HL-60 (cell line): Measurements from ENCODE around the gene COL13A1.

Experiments used
- POLR2AphosphoS5 ChIP-seq: IDR thresholded peaks from 2 replicates; pipeline ENCODE4 v1.6.1; 2012; ENCODE audit warnings: low read depth
- TF ChIP-seq, protein P1 (sequence below): IDR thresholded peaks from one replicate; pipeline ENCODE4 v1.5.1; 2011; ENCODE audit warnings: low read length, control low read depth, inconsistent platforms; ENCODE audit not compliant: insufficient read depth

DNA sequence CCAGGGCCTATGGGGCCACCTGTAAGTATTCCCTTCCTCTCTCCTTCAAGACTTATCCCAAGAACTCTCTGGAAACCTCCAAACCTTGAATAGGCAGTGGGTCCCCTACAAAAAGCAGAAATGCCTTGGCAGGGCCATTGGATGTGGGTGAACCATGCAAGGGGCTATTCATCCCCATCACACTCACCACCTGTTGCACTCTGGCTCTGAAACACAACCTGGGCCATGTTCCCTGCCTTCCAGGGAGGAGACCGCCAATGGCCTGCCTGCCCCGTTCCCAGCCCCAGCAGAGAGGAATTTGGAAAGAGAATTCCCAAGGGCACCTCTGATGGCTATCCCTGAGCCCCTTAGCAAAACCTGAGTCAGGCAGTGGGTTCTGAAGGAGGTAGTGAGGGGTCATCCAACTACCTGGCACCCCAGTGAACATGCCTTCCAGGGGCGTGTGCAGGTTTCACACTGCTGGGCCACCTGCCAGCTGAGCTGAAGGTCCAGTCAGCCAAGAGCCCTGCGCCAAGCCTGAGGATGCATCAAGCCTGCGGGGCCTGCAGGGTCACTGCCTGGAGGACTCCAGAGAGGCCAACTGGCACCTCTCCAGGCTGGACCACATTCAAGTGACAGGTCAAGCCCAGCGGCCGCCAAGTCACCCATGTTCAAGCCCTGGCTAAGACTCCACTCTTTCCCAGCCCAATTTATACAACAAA lies 101.3 kb downstream of the COL13A1 start:
- TF ChIP-seq POLR2AphosphoS5, result no peak
- TF ChIP-seq, protein P1, sequence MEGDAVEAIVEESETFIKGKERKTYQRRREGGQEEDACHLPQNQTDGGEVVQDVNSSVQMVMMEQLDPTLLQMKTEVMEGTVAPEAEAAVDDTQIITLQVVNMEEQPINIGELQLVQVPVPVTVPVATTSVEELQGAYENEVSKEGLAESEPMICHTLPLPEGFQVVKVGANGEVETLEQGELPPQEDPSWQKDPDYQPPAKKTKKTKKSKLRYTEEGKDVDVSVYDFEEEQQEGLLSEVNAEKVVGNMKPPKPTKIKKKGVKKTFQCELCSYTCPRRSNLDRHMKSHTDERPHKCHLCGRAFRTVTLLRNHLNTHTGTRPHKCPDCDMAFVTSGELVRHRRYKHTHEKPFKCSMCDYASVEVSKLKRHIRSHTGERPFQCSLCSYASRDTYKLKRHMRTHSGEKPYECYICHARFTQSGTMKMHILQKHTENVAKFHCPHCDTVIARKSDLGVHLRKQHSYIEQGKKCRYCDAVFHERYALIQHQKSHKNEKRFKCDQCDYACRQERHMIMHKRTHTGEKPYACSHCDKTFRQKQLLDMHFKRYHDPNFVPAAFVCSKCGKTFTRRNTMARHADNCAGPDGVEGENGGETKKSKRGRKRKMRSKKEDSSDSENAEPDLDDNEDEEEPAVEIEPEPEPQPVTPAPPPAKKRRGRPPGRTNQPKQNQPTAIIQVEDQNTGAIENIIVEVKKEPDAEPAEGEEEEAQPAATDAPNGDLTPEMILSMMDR, result no peak
